Hindlimb muscle (tissue), 1 donor: ENCODE results near the gene POLR2J3. TPM values are rescaled to one million over a fixed set of nuclear protein-coding genes. Genes with fewer than 3 reads are reported as not detected.

Experiments
- DNase-seq: peaks from one replicate; pipeline ENCODE4 v3.0.0-alpha.2; 2013
- polyA plus RNA-seq: library from polyadenylated mRNA; unstranded; fragments of 120-200 nt; gene quantifications from one replicate; pipeline ENCODE4 v1.2.1, GENCODE V29; 2013; ENCODE audit not compliant: insufficient read length

The POLR2J3 gene
- polyA plus RNA-seq, 1 donor, result 75.4 TPM

DNA sequence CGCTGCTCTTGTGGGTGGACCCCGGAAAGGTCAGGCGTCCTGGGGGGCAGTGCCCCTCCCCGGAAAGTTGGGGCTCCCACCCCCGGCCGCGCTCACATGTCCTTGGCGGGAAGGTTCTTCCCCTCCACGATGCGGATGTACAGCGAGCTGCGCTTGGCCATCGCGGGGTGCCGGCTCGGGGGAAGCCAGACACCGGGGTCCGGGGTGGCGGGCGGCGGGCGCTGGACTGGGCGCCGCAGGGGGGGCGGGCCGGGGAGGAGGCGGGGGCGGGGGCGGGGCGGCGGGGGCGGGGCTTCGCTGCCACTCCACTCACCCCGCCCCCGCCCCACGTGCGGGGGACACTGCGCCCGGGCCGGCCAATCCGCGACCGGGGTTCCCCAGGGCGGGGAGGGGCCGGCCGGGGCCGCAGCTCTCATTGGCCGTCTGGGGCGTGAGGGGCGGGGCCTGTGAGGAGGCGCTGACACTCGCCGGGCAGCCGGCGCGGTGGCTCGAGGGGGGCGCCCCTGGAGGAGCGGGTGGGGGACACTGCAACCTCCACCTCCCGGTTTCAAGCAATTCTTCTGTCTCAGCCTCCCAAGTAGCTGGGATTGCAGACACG is 54.7 kb downstream of the POLR2J3 start, which contains the start of gene RASA4B:
Gene RASA4B, minus strand, starts transcription at position 228 of the 598 bp plus-strand sequence. Its CDS starts 67 bp downstream, at position 161.
- DNase-seq, result peak; percentile 6

Other genes with a start within 250 kb of the POLR2J3 start
- gene SPDYE6, start 216.1 kb downstream of the POLR2J3 start, polyA plus RNA-seq, result 11.5 TPM
- 30.6 TPM for gene PRKRIP1, start 176.2 kb downstream of the POLR2J3 start, polyA plus RNA-seq
- 10.0 TPM for gene ORAI2, start 139.0 kb downstream of the POLR2J3 start, polyA plus RNA-seq
- 8.9 TPM for gene ALKBH4, start 107.7 kb downstream of the POLR2J3 start, polyA plus RNA-seq
- gene LRWD1, start 107.6 kb downstream of the POLR2J3 start, polyA plus RNA-seq, result 11.7 TPM
- 33.3 TPM for gene POLR2J, start 93.7 kb downstream of the POLR2J3 start, polyA plus RNA-seq
- gene RASA4B, start 54.8 kb downstream of the POLR2J3 start, polyA plus RNA-seq, result 37.1 TPM
- 18.4 TPM for gene UPK3BL2, start 28.9 kb downstream of the POLR2J3 start, polyA plus RNA-seq
- gene SPDYE2, start 21.4 kb downstream of the POLR2J3 start, polyA plus RNA-seq, result 14.8 TPM
- gene RASA4, start 44.2 kb upstream of the POLR2J3 start, polyA plus RNA-seq, result 82.0 TPM
- gene UPK3BL1, start 70.2 kb upstream of the POLR2J3 start, polyA plus RNA-seq, result 30.9 TPM
- gene SPDYE2B, start 77.7 kb upstream of the POLR2J3 start, polyA plus RNA-seq, result 5.1 TPM
- 6.7 TPM for gene POLR2J2, start 99.1 kb upstream of the POLR2J3 start, polyA plus RNA-seq
- gene FAM185A, start 176.4 kb upstream of the POLR2J3 start, polyA plus RNA-seq, result 6.5 TPM